Activated CD4-positive, alpha-beta T cell treated with anti-CD3 and anti-CD28 coated beads, Interleukin-10, Interleukin-2, amounts not matched to agents 100 ng/mL and 50 ng/mL, durations not matched to agents 16 hours and 8 hours (primary cell): ENCODE data around the gene RAPGEF1.

ENCODE experiments used
- DNase-seq: peaks from one replicate; pipeline ENCODE4 v3.0.0-alpha.2; 2020

Gene RAPGEF1

GRCh38 chr9:131727184-131727759 is 12.6 kb downstream of the RAPGEF1 start:
- peak; percentile 64 for DNase-seq

- no peak for DNase-seq
Observed at GRCh38 chr9:131724683-131725082, 15.2 kb downstream of the RAPGEF1 start.

GRCh38 chr9:131723632-131724031 is 16.2 kb downstream of the RAPGEF1 start:
- DNase-seq, result no peak

- no peak for DNase-seq
Observed at GRCh38 chr9:131722255-131722654, 17.6 kb downstream of the RAPGEF1 start.

- DNase-seq, result no peak
Observed at GRCh38 chr9:131721076-131721475, 18.8 kb downstream of the RAPGEF1 start.

- DNase-seq, result peak; percentile 63
Observed at GRCh38 chr9:131720330-131720729, 19.5 kb downstream of the RAPGEF1 start.

- no peak for DNase-seq
Observed at GRCh38 chr9:131719262-131719908, 20.5 kb downstream of the RAPGEF1 start.

- DNase-seq, result no peak
Observed at GRCh38 chr9:131717719-131718460, 22.0 kb downstream of the RAPGEF1 start.

GRCh38 chr9:131715906-131716305 is 24.0 kb downstream of the RAPGEF1 start:
- DNase-seq, result no peak

GRCh38 chr9:131714821-131715220 is 25.1 kb downstream of the RAPGEF1 start:
- no peak for DNase-seq

- no peak for DNase-seq
Observed at GRCh38 chr9:131714161-131714646, 25.7 kb downstream of the RAPGEF1 start.

- no peak for DNase-seq
Observed at GRCh38 chr9:131713016-131713415, 26.9 kb downstream of the RAPGEF1 start.

- DNase-seq, result no peak
Observed at GRCh38 chr9:131712151-131712716, 27.6 kb downstream of the RAPGEF1 start.

- peak; percentile 77 for DNase-seq
Observed at GRCh38 chr9:131709771-131710431, 30.0 kb downstream of the RAPGEF1 start.

- peak; percentile 21 for DNase-seq
Observed at GRCh38 chr9:131709010-131709770, 30.7 kb downstream of the RAPGEF1 start.

GRCh38 chr9:131708226-131709002 is 31.5 kb downstream of the RAPGEF1 start:
- peak; percentile 31 for DNase-seq

- DNase-seq, result peak; percentile 43
Observed at GRCh38 chr9:131707733-131708157, 32.1 kb downstream of the RAPGEF1 start.

GRCh38 chr9:131707050-131707449 is 32.8 kb downstream of the RAPGEF1 start:
- no peak for DNase-seq

GRCh38 chr9:131706608-131706970 is 33.3 kb downstream of the RAPGEF1 start:
- no peak for DNase-seq

GRCh38 chr9:131704988-131705387 is 34.9 kb downstream of the RAPGEF1 start:
- no peak for DNase-seq
